ENCODE measurements around the gene GPM6B.
"Not testable (repeated sequence)": the region's sequence is repeated elsewhere in the genome, so short reads cannot be mapped to it uniquely, and the experiment has no call there.

Gene GPM6B

GRCh38 chrX:13764765-13765164, 52.1 kb downstream of the GPM6B start:
- no peak for DNase-seq (ENCODE audit: low read depth)

- DNase-seq (ENCODE audit: low read depth): no peak
These were observed 52.6 kb downstream of the GPM6B start for GRCh38 chrX:13764281-13764680.

GRCh38 chrX:13763489-13763888, 53.4 kb downstream of the GPM6B start:
- no peak for DNase-seq (ENCODE audit: low read depth)

- DNase-seq (ENCODE audit: low read depth): no peak
These were observed 55.1 kb downstream of the GPM6B start for GRCh38 chrX:13761606-13762414.

- no peak for DNase-seq (ENCODE audit: low read depth)
These were observed 56.5 kb downstream of the GPM6B start for GRCh38 chrX:13760426-13760825.

- DNase-seq (ENCODE audit: low read depth): no peak
These were observed 57.7 kb downstream of the GPM6B start for GRCh38 chrX:13759152-13759718.

- no peak for DNase-seq (ENCODE audit: low read depth)
These were observed 60.5 kb downstream of the GPM6B start for GRCh38 chrX:13756381-13756780.

GRCh38 chrX:13755254-13755653, 61.6 kb downstream of the GPM6B start:
- DNase-seq (ENCODE audit: low read depth): no peak

GRCh38 chrX:13754765-13755164, 62.1 kb downstream of the GPM6B start:
- no peak for DNase-seq (ENCODE audit: low read depth)

GRCh38 chrX:13752646-13753045, 64.2 kb downstream of the GPM6B start:
- DNase-seq (ENCODE audit: low read depth): no peak

GRCh38 chrX:13752141-13752540, 64.8 kb downstream of the GPM6B start:
- no peak for DNase-seq (ENCODE audit: low read depth)

GRCh38 chrX:13750812-13751211, 66.1 kb downstream of the GPM6B start:
- no peak for DNase-seq (ENCODE audit: low read depth)

GRCh38 chrX:13750204-13750603, 66.7 kb downstream of the GPM6B start:
- DNase-seq (ENCODE audit: low read depth): no peak

GRCh38 chrX:13748486-13748885, 68.4 kb downstream of the GPM6B start:
- no peak for DNase-seq (ENCODE audit: low read depth)

- DNase-seq (ENCODE audit: low read depth): no peak
These were observed 69.1 kb downstream of the GPM6B start for GRCh38 chrX:13747836-13748235.

- peak; percentile 20 for DNase-seq (ENCODE audit: low read depth)
These were observed 74.3 kb downstream of the GPM6B start for GRCh38 chrX:13742397-13743176.

GRCh38 chrX:13741695-13742094, 75.2 kb downstream of the GPM6B start:
- DNase-seq (ENCODE audit: low read depth): no peak

- DNase-seq (ENCODE audit: low read depth): peak; percentile 83
These were observed 82.4 kb downstream of the GPM6B start, which contains the start of the genes OFD1 and TRAPPC2 for GRCh38 chrX:13734278-13735172. TSS of gene OFD1 (plus strand) at chrX:13734748. CDS start at chrX:13735072, 324 bp downstream. TSS of gene TRAPPC2 (minus strand) at chrX:13734620. CDS start at chrX:13719963, 14,657 bp downstream.

- DNase-seq (ENCODE audit: low read depth): no peak
These were observed 83.4 kb downstream of the GPM6B start for GRCh38 chrX:13733506-13733905.

- DNase-seq (ENCODE audit: low read depth): no peak
These were observed 84.4 kb downstream of the GPM6B start for GRCh38 chrX:13732246-13733067.

- not testable (repeated sequence) for DNase-seq (ENCODE audit: low read depth)
These were observed 86.4 kb downstream of the GPM6B start for GRCh38 chrX:13730523-13730922.

Measured in activated T-cell treated with anti-CD3 and anti-CD28 coated beads for 48 hours (primary cell).